Smooth muscle cell (in vitro differentiated cells): Measurements from ENCODE around the gene RNU7-1. TPM values are rescaled to one million over a fixed set of nuclear protein-coding genes. Genes with fewer than 3 reads are reported as not detected.

Experiments
- DNase-seq: peaks from one replicate; lab custom pipeline; 2025; ENCODE audit not compliant: unreplicated experiment; lab: John Stamatoyannopoulos, UW
- H2AFZ ChIP-seq: fragments of 200-600 bp; sonication (generic); 2 replicates; pipeline ENCODE4 v1.6.0; 2016; ENCODE audit warnings: antibody characterized with exemption, low read depth, mild to moderate bottlenecking
- H3F3A ChIP-seq: fragments of 200-600 bp; sonication (generic); 2 replicates; pipeline ENCODE4 v1.6.0; 2017; ENCODE audit warnings: antibody characterized with exemption, low read depth
- H3K27ac ChIP-seq: fragments of 200-600 bp; sonication (generic); 2 replicates; pipeline ENCODE4 v1.5.1; 2016; ENCODE audit warnings: low read depth, mild to moderate bottlenecking
- H3K27me3 ChIP-seq: fragments of 200-600 bp; sonication (generic); 2 replicates; pipeline ENCODE4 v1.6.1; 2016; ENCODE audit warnings: low read depth, mild to moderate bottlenecking
- H3K36me3 ChIP-seq: fragments of 200-600 bp; sonication (generic); 2 replicates; pipeline ENCODE4 v1.5.1; 2016; ENCODE audit warnings: low read depth
- H3K4me1 ChIP-seq: fragments of 200-600 bp; sonication (generic); 2 replicates; pipeline ENCODE4 v1.5.1; 2016; ENCODE audit warnings: low read depth
- H3K4me2 ChIP-seq: fragments of 200-600 bp; sonication (generic); 2 replicates; pipeline ENCODE4 v1.6.0; 2016; ENCODE audit warnings: mild to moderate bottlenecking
- H3K4me3 ChIP-seq: fragments of 200-600 bp; sonication (generic); 2 replicates; pipeline ENCODE4 v1.5.1; 2016; ENCODE audit warnings: mild to moderate bottlenecking
- H3K79me2 ChIP-seq: fragments of 200-600 bp; sonication (generic); 2 replicates; pipeline ENCODE4 v1.6.0; 2016; ENCODE audit warnings: low read depth, mild to moderate bottlenecking
- H3K9ac ChIP-seq: fragments of 200-600 bp; sonication (generic); 2 replicates; pipeline ENCODE4 v1.6.0; 2016; ENCODE audit warnings: low read depth
- H3K9me3 ChIP-seq: fragments of 200-600 bp; sonication (generic); replicated peaks from 2 replicates; pipeline ENCODE4 v1.5.1; 2016; ENCODE audit warnings: low read depth
- H4K20me1 ChIP-seq: fragments of 200-600 bp; sonication (generic); 2 replicates; pipeline ENCODE4 v1.6.0; 2016; ENCODE audit warnings: low read depth
- CTCF ChIP-seq: fragments of 200-600 bp; sonication (generic); IDR thresholded peaks from 2 replicates; pipeline ENCODE4 v1.5.1; 2017; ENCODE audit warnings: borderline replicate concordance, mild to moderate bottlenecking, antibody characterized with exemption; ENCODE audit not compliant: insufficient read depth, poor library complexity, severe bottlenecking
- WGBS: methylation state at CpG from one replicate; pipeline ENCODE4 v1.1.7; 2016; ENCODE audit warnings: low lambda C conversion rate; 5-methylcytosine and 5-hydroxymethylcytosine counted together
- polyA plus RNA-seq: library from polyadenylated mRNA; unstranded; fragments of >200 nt; fragmentation: Nextera tagmentation; extraction: Ambion mirVana; gene quantifications from 2 replicates; pipeline ENCODE4 v1.2.1, GENCODE V29; 2016
- total RNA-seq: library from RNA; depleted of rRNA; stranded (reverse); fragments of >200 nt; gene quantifications from 2 replicates; pipeline ENCODE4 v1.2.3, GENCODE V29; 2014

Gene RNU7-1
- total and polyA plus RNA-seq, 2 experiments from 2014 or later = not detected

DNA sequence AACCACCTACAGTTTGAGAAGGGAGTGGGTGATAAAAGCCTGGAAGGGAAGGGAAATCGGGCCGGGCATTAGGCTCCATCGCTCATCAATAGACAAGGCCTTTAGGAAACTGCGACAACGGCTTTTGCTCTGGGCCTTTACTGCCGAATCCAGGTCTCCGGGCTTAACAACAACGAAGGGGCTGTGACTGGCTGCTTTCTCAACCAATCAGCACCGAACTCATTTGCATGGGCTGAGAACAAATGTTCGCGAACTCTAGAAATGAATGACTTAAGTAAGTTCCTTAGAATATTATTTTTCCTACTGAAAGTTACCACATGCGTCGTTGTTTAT lies 261 bp upstream of the RNU7-1 start:
- Histone ChIP-seq H3K27me3 (no peaks in the 10 kb centered on the region), H4K20me1 (peaks cover 6% of the 10 kb centered on the region), H3K4me1 (peaks cover 12% of the 10 kb centered on the region), H3K4me3 (peak overlapping the region; percentile 60), H3K9me3 (no peaks in the 10 kb centered on the region), H3K27ac (peak overlapping the region; percentile 98), H2AFZ (no peak overlapping the region), H3K36me3 (no peaks in the 10 kb centered on the region), H3K4me2 (peak overlapping the region; percentile 87), H3K9ac (peak overlapping the region; percentile 92), H3K79me2 (no peaks in the 10 kb centered on the region), H3F3A (peaks cover 16% of the 10 kb centered on the region)
- DNase-seq = no peak
- under 1% methylated on average over 13 of the region's 13 CpGs for WGBS
- no peak for TF ChIP-seq CTCF

DNA sequence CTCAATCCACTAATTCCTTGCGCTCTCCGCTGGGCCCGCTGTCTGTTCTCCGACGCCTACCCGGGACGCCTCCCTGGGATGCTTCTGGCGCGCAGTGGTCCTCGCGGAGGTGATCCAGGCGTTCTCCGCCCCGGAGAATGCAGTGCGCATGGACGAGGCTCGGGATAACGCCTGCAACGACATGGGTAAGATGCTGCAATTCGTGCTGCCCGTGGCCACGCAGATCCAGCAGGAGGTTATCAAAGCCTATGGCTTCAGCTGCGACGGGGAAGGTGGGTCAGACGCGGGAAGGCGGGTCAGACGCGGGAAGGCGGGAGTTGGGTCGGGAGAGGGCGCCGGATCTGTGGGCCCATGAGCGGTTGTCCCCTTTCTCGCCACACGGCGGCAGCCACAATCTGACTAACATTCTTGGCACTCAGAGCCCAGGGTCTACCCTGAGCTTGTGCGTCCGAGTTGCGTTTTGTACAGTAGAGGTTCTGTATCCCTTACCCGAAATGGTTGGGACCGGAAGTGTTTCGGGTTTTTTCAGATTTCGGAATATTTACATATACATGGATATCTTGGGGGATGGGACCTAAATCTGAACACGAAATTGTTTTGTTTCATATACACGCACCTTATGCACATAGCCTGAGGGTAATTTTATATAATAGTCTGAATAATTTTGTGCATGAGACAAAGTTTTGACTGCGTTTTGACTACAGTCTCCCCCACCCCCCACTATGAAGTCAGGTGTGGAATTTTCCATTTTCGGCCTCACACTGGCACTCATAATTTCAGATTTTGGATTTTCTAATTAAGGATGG lies 968 bp downstream of the RNU7-1 start:
- Histone ChIP-seq H3F3A (peaks cover 8% of the 10 kb centered on the region), H2AFZ (no peak overlapping the region), H3K79me2 (no peaks in the 10 kb centered on the region), H3K4me2 (peak overlapping the region; percentile 87), H3K9ac (peak overlapping the region; percentile 92), H3K36me3 (no peaks in the 10 kb centered on the region), H3K27ac (peak overlapping the region; percentile 98), H3K4me1 (peaks cover 10% of the 10 kb centered on the region), H4K20me1 (peaks cover 6% of the 10 kb centered on the region), H3K27me3 (no peaks in the 10 kb centered on the region), H3K4me3 (peak overlapping the region; percentile 60), H3K9me3 (no peaks in the 10 kb centered on the region)
- DNase-seq = peak; percentile 65
- peak; percentile 58 for TF ChIP-seq CTCF
- WGBS = 5% methylated on average over 48 of the region's 48 CpGs

DNA sequence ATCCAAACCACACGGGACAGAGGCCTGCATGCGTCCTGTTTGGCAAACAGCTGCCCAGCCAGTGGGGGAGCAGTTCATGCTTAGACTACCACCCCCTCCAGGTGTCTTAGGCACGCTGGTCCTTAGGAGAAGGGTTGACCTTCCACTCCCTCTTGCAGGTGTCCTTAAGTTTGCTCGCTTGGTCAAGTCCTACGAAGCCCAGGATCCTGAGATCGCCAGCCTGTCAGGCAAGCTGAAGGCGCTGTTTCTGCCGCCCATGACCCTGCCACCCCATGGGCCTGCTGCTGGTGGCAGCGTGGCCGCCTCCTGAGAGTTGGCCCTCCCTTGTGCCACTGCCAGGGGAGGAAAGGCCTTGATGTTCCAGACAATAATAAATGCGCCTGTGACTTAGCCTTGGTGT lies 2.0 kb downstream of the RNU7-1 start:
- 91% methylated on average over 11 of the region's 11 CpGs for WGBS
- H3K4me1 ChIP-seq = peaks cover 10% of the 10 kb centered on the region
- no peak for DNase-seq
- no peaks in the 10 kb centered on the region for H3K27me3 ChIP-seq
- H2AFZ ChIP-seq = no peak overlapping the region
- H3K79me2 ChIP-seq = no peaks in the 10 kb centered on the region
- H3K4me3 ChIP-seq = no peak overlapping the region
- H3K4me2 ChIP-seq = no peak overlapping the region
- no peak overlapping the region for H3K9ac ChIP-seq
- H4K20me1 ChIP-seq = peaks cover 6% of the 10 kb centered on the region
- no peaks in the 10 kb centered on the region for H3K36me3 ChIP-seq
- no peaks in the 10 kb centered on the region for H3K9me3 ChIP-seq
- H3K27ac ChIP-seq = no peak overlapping the region
- H3F3A ChIP-seq = peaks cover 8% of the 10 kb centered on the region
- no peak for TF ChIP-seq CTCF
